Measurements from ENCODE around the gene DOCK2.

DNA sequence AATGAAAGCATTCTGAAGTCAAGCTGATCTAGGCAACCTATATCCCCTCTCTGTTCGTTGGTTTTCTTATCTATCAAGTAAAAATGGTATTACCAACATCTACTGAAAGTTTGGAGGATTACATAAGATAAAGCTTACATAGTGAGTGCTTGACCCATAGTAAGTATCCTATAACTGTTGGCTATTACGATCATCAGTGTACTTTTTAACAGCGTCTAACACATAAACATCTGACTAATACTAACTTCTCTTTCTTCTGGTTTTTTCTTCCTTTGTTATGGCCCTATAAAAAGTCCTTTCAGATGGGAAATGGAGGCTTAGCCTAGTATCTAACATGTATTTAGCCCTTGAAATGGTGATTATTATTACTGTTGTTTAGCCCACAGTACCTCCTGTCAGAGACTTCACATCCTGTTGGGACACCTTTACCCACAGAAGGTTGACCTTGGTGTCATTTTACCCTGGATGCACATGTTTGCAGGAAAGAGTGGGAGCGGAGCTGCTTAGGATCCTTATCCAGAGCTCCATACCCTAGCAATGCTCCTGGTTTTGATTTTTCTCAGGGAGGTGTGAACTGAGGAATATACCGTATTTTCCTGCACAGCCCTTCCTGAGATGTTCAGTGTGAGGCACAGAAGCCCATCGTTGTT, 337.2 kb downstream of the DOCK2 start:
- TF ChIP-seq POLR2A (IDR thresholded peaks at IDR 0.05) (no peak), CTCF (IDR thresholded peaks at IDR 0.05) (no peak)
